GM20431 (cell line): ENCODE measurements around the gene TM4SF4.
"Not testable (repeated sequence)": the region's sequence is repeated elsewhere in the genome, so short reads cannot be mapped to it uniquely, and the experiment has no call there.

Experiments
- in situ Hi-C: fragments of 300-500 bp; cut with MseI, MboI; formaldehyde crosslinking; loops from one replicate; pipeline ENCODE4 v1.15.0; 2020; ENCODE audit warnings: low sequenced_read_pairs; ENCODE audit not compliant: unreplicated experiment

Gene TM4SF4, protein sequence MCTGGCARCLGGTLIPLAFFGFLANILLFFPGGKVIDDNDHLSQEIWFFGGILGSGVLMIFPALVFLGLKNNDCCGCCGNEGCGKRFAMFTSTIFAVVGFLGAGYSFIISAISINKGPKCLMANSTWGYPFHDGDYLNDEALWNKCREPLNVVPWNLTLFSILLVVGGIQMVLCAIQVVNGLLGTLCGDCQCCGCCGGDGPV

DNA sequence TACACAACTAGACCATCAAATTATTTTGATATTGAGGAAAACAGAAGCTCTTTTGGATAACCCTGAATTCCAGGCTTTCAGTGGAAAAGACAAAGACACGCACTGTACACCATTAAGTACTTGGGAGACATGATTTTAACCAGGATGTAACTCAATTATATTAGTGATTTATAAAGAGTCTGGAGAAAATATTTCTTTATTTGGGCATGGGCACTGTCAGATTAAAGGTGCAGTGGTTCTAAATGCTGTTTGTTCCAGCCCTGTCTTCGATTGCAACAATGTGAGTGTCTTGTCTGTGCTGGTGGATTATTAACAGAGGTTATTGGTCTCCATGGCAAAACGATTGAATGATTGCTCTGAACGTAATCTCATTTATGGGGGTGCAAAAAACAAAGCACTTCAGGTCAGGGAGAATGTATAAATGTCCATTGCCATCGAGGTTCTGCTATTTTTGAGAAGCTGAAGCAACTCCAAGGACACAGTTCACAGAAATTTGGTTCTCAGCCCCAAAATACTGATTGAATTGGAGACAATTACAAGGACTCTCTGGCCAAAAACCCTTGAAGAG, at the start of gene TM4SF4:
Gene TM4SF4 (plus strand): TSS at position 448 of the 568 bp plus-strand sequence. CDS start 181 bp downstream, outside the sequence.
- in situ Hi-C loops, result loop anchor here (10.0 to 25.0 kb wide), 2 partner anchors 80 to 362 kb away; no protein-coding TSS in a partner anchor

DNA sequence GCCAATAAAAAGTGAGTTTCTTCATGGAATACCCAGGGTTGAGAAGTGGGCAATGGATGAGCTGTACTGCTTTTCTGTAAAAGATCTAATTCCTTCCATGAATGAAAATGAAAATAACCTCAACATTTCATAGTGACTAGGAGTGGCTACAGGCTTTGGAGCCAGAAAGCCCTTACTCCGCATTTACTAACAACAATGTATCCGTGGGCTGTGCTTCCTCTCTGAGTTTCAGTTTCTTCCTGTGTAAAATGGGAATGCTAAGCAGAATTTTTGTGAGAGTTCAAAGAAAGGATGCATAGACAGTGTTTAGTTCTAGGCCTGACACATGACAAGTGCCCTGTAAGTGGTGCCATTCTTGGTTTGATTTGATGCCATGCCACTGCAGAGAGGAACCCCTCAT, 49.6 kb upstream of the TM4SF4 start:
- in situ Hi-C loops, result no loop called here

DNA sequence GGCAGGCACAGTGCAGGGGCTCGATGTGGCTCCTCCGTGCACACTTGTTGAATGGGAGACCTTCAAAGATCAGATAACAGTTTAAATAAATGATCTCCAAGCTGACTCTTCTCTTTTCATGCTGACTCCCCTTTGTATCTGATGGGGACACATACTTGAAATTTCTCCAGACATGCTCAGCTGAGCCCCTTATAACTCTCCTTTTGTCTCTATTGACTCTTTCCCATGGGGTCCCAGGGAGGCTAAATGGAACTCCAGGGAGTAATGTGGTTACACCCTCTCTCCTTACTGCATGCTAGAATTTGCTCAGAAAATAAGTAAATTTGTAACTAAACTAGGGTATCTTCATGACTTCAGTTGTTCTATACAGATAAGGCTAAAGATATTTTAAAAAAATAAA, 48.2 kb upstream of the TM4SF4 start:
- in situ Hi-C loops, result no loop called here

DNA sequence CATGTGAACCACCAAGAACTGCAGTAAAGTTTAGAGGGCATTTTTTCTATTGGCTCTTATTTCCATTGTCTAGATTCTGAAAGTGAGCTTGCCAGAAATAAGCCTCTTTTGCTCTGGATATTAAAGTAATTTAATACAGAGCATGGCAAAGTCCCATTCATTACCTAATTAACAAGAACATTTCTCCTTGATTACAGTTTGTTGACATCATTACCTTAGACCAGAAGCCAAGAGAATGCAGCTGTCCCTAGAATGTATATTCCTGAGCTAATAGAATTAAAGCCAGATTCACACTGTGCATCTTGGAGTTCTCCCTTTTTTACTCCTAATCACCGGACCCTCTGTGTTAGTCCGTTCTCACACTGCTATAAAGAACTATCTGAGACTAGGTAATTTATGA, 46.4 kb upstream of the TM4SF4 start:
- in situ Hi-C loops, result no loop called here

DNA sequence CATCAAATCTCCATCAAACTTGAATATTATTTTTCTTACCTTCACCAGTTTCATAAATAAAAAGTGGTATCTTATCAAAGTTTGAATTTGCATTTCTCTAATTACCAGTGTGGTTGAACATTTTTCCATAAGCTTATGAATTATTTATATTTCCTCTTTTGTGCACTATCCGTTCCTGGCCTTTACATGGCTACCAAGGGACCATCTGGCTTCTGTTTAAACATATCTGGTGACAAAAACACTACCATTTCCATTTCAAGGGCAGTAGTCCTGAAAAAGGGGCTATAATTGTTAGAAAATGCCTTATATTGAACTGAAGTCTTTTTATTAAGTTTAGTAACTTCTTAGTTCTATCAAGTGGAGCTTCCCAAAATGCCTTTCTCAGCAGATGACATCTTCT, 44.3 kb upstream of the TM4SF4 start:
- in situ Hi-C loops, result no loop called here

DNA sequence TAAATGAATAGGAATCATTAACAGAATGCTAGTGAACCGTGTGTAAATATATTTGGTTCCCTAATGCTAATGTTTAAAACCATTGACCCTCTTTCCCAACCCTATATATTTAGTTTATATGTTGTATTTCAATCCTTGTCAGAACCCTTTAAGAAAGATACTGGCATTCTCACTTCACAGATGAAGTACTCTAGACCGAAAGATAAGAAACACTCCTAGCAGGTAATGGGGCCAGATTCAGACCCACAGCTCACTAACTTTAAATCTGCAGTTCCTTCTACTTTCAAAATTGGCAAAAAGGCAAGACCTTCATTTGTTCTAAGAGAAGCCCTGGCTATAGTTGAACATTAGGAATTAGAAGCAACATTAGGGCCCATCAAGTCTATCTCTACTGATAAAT, 42.3 kb upstream of the TM4SF4 start:
- in situ Hi-C loops, result no loop called here

DNA sequence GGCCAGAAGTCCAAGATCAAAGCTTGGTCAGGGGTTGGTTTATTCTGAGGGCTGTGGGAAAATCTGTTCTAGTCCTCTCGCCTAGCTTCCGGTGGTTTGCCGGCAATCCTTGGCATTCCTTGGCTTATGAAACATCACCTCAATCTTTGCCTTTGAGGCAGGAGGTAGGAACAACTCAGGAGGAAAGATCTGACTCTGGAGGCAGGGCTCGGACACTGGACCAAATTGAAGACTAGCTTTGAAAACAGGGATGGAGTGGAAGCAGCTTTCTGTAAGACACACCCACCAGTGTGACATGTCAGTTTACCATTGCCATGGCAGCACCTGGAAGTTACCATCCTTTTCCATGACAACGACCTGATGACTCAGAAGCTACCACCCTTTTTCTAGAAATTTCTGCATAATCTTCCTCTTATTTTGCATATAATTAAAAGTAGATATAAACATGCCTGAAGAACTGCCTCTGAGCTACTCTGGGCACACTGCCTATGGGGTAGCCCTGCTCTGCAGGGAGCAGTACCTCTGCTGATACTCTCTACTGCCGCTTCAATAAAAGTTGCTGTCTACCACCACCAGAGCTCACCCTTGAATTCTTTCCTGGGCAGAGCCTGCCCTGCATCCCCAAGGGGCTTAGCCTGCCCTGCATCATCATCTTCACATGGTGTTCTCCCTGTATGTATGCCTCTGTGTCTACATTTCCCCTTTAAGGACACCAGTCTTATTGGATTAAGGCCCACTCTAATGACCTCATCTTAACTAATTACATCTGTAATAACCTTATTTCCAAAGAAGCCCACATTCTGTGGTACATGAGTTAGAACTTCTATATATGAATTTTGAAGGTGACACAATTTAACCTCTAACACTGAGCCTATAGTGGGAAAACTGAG, 38.3 kb upstream of the TM4SF4 start:
- in situ Hi-C loops, result no loop called here

DNA sequence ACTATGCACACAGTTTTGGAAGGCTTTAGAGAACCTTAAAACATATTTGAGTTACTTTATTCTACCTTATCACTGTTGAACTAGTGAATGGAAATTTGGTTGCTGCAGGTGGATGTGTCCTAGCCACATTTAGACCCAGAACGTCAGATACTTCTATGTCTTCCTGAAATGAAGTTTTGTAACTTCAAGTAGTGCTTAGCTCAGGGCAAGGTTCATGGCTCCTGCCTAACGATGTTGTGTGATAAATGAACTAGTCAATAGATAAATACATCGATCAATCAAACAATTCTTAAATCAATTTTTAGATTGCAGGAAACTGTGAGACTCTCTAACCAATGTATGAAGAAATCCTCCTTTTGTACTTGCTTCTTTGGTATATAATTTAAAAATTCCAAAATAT, 37.2 kb upstream of the TM4SF4 start:
- in situ Hi-C loops, result no loop called here

DNA sequence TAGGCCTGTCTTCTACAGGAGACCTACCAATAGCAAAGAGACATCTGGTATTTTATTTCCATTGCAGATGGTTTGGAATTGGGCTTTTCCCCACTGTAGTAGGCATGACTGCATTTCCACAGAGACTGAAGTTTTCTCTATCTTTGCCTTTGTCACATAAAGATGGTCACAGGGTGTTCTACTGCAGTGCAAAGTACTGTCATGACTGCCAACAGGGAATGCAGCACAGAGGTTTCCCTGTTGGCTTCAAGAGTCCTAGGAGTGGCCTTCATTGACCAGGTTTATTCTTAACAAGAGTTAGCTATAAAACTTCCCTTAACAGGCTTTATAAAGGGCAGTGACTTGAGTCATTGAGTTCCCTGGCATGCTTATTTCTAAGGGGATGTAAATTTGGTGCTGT, 36.8 kb upstream of the TM4SF4 start:
- in situ Hi-C loops, result no loop called here

DNA sequence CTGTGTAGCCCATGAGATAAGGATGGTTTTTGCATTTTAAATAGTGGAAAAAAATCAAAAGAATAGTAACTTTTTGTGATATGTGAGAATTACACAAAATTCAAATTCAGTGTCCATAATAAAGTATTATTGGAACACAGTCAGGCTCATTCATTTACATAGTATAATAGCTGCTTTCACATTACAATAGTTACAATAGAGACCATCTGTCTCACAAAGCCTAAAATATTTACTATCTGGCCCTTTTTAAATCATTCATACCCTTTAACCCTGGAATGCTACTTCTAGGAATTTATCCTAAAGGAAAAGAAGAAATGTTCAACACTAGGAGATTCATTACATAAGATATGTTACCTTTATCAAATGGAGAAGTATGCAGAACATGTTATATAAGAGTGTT, 35.5 kb upstream of the TM4SF4 start:
- in situ Hi-C loops, result no loop called here

DNA sequence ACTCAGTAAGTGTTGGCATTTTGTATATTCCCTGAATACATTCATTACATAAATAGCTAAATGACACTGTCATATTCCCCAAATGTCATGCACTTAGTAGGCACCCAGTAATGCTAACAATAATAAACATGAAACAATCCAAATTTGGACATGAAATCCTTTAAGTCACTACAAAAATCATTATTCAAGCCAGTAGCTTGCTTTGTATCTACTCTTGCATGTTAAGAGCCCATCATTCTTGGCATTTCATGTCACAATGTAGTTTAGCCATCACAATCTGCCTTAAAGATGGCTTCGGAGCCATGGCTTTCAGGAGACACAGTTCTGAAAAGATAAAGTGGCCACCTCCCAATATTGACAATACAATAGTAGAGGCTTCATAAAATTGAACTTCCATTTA, 32.9 kb upstream of the TM4SF4 start:
- in situ Hi-C loops, result no loop called here

DNA sequence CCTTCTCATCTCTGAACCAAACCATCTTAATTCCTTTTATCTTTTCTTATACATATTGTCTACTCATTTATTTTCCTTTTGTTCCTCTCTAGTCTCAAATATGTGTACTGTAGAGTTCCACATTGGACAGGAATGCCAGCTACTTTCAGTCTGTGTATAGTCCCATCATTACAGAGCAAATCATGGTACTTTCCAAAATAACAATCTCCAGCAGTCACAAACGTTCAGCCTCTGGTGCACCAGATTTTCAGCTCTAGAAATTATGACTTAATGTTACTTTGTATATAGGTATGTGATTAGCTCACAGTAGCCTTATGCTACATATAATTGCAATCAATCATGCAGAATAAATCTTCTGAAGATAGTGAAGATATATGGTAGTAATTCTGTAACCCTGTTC, 32.5 kb upstream of the TM4SF4 start:
- in situ Hi-C loops, result no loop called here

DNA sequence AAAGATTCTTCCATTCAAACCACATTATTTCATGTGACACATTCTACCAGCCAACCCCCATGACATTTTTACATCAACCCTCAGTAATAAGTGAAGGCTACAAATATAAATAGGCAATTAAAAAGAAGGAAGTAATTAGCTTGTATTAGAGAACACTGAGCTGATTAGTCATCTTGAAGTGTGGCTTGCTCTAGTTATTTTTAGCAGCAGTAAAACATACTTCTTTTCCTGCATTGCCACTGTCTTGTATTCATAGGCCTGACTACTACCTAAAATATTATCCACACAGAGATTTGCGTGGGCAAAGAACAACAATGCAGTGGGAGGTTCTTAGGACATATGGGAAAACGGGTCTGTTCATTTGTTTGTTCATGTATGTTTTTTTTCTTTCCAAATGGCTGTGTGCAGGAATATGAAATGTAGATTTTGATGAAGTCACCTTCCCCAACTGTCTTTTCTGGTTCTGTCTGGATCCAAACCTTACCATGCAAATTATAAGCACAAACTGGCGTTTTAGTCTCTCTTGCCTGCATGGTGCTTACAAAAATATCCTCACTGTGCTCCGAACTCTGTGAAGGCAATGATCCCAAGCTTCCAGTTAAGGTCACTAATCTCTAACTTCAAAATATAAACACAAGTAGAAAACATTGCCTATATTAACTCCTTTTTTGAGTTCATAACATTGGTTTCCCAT, 31.5 kb upstream of the TM4SF4 start:
- in situ Hi-C loops, result no loop called here

DNA sequence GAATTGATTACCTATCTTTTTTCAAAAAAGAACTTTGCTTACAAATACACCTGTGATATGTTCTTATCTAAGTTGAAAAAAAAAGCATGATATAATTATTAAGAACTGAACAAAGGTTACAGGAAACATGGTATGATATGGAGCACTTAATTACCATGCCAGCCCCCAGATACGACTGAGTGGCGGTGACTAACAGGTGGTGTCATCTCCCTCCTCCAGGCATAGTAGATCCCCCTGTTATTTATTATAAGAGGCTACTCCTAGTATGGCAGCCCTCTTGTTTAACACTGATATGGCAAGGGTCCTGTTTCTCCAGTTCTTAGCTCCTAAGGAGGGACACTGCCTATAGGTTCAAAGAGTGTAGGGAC, 31.0 kb upstream of the TM4SF4 start:
- in situ Hi-C loops, result no loop called here

DNA sequence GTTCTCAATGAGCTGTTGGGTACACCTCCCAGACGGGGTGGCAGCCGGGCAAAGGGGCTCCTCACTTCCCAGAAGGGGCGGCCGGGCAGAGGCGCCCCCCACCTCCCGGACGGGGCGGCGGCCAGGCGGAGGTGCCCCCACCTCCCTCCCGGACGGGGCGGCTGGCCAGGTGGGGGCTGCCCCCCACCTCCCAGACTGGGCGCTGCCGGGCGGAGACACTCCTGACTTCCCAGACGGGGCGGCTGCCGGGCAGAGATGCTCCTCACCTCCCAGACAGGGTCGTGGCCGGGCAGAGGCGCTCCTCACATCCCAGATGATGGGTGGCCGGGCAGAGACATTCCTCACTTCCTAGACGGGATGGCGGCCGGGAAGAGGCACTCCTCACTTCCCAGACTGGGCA, 29.6 kb upstream of the TM4SF4 start:
- in situ Hi-C loops, result not testable (repeated sequence)

DNA sequence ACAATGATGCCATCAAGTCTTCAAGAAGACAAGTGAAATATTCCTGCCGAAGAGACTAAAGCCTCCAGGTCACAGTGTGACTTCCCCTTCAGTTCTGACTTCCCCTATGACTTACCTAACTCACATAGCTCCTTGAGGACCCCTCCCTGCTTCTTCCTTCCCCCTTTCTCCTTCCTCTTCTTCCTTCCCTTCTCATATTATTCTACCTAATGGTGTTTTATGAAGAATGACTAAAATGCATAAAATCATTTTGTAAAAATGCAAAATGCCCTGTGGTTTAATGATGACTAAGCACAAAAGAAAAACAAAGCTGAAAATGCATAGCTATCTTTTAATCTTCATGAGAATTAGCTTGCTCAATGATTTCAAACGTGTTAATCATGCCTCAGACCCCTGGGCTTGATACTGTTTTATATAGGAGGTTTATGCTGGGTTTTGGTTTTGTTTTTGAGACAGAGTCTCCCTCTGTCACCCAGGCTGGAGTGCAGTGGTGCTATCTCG, 26.1 kb upstream of the TM4SF4 start:
- in situ Hi-C loops, result no loop called here

DNA sequence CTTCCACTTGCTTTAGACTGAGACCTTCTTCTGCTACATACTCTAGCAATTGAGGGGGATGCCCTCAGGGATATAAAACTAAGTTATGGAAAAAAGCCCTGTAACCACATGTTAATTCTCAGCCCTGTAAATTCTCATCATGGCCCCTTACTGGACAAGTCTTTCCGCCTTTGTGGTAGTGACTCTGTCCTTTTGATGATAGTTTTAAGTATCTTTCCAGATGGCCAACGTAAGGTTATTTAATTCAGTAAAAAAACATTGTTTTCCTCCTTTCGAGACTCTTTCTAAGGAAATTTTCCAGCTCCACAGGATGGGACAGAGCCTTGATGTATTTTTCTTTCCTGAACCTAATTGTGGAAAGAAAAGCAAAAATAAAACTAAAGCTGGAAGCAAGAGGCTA, 25.3 kb upstream of the TM4SF4 start:
- in situ Hi-C loops, result no loop called here

DNA sequence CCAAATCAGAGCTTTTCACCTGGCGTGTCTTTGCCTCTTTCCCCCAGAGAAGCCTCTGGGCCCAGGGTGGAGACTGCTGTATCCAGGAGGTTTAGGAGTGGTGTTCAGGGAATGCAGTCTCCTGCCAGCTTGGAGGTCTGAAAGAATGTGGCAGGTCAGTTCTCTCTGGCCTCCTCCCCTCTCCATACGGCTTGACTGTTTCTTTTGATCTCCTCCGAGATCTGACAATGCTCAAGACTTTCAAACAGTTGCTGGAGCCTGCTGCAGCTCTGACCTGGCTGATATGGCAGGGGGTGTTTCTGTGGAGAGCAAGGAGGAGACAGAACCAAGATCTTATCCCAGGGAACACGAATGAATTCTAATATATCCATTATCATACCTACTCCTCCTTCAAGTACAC, 24.7 kb upstream of the TM4SF4 start:
- in situ Hi-C loops, result loop anchor here (25.0 kb wide), 1 partner anchor 337 kb away; no protein-coding TSS in a partner anchor

DNA sequence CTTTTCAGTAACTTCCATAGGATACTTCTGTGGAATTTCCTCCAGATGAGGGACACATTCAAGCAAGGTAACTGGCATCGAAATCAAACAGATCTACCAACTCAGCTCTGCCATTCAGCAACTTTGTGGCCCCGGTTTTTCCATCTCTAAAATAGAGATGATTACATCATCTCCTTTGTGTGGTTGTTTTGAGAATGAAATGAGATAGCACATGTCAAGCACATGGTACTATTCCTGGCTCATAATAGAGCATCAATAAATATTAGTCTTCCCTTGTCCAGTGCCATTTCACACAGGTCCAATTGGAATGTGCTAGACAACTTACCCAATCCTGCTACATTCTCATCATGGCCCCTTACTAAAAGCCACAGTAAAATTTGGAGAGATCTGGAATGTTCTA, 24.2 kb upstream of the TM4SF4 start:
- in situ Hi-C loops, result loop anchor here (25.0 kb wide), 1 partner anchor 338 kb away; no protein-coding TSS in a partner anchor

DNA sequence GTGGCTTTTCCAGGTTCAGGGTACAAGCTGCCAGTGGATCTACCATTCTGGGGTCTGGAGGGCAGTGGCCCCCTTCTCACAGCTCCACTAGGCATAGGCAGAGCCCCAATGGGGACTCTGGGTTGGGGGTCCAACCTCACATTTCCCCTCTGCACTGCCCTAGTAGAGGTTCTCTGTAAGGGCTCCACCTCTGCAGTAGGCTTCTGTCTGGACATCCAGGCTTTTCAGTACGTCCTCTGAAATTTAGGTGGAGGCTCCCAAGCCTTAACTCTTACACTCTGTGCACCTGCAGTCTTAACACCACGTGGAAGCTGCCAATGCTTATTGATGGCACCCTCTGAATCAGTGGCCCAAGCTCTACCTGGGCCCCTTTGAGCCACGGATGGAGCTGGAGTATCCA, 22.5 kb upstream of the TM4SF4 start:
- in situ Hi-C loops, result loop anchor here (25.0 kb wide), 1 partner anchor 340 kb away; no protein-coding TSS in a partner anchor
